GM12878 (cell line): Measurements from ENCODE around the gene TAS2R60. TPM values are rescaled to one million over a fixed set of nuclear protein-coding genes. Genes with fewer than 3 reads are reported as not detected.

ENCODE experiments used
- ATAC-seq: fragments of 200-7000 bp; cut with Tn5 transposase; 3 replicates; pipeline ENCODE4 v1.9.1; 2020; ENCODE audit warnings: mild to moderate bottlenecking, moderate library complexity
- BruUV-seq: library from RNA; stranded (reverse); fragments of 400-500 nt; replicated peaks from 2 replicates; lab custom pipeline; 2021; lab: Mats Ljungman, UMichigan
- CTCF ChIA-PET: fragments of 300-600 bp; sonication (Branson Sonifier 250); formaldehyde crosslinking; extraction: SDS; loops from one replicate; lab custom pipeline; 2021; ENCODE audit warnings: inconsistent platforms; lab: Yijun Ruan, JAX
- POLR2A ChIA-PET: fragments of 350-600 bp; formaldehyde crosslinking; extraction: SDS; loops from one replicate; lab custom pipeline; 2021; ENCODE audit warnings: inconsistent platforms; lab: Charles Lee
- RAD21 ChIA-PET: fragments of 300-600 bp; sonication (Branson Sonifier 250); formaldehyde crosslinking; loops from one replicate; lab custom pipeline; 2023; ENCODE audit warnings: antibody characterized with exemption; ENCODE audit not compliant: unreplicated experiment; lab: Charles Lee
- SMC1A ChIA-PET: fragments of 300-600 bp; sonication (Branson Sonifier 250); formaldehyde crosslinking; loops from one replicate; lab custom pipeline; 2023; ENCODE audit not compliant: unreplicated experiment, uncharacterized antibody; lab: Charles Lee
- DNase-seq: peaks from one replicate; pipeline ENCODE4 v3.0.0-alpha.2; 2011; ENCODE audit warnings: low read depth, low spot score
- FAIRE-seq: peaks from 3 replicates; lab custom pipeline; 2011; peaks lifted over from hg19 to GRCh38; lab: Jason Lieb, UNC
- H2AFZ ChIP-seq: 2 replicates; pipeline ENCODE4 v1.6.0; 2011; ENCODE audit warnings: low read depth, low read length, control low read depth; ENCODE audit not compliant: control insufficient read depth
- H3K27ac ChIP-seq: 2 replicates; pipeline ENCODE4 v1.5.1; 2011; ENCODE audit warnings: control low read depth; ENCODE audit not compliant: control insufficient read depth, insufficient read depth
- H3K27me3 ChIP-seq, 2 experiments: replicated peaks in 1 of 2; 2 replicates each; pipeline versions ENCODE4 v1.6.0 to v1.6.1; 2011; ENCODE audit warnings: low read length in 1 of 2; ENCODE audit not compliant: control insufficient read depth in 2 of 2, insufficient read depth in 2 of 2
- H3K36me3 ChIP-seq, 2 experiments: 2 replicates each; pipeline ENCODE4 v1.5.1; 2011; ENCODE audit warnings: low read length in 1 of 2; ENCODE audit not compliant: control insufficient read depth in 2 of 2, insufficient read depth in 2 of 2
- H3K4me1 ChIP-seq: 2 replicates; pipeline ENCODE4 v1.6.1; 2011; ENCODE audit warnings: mild to moderate bottlenecking, low read length, moderate library complexity, mixed read lengths; ENCODE audit not compliant: control insufficient read depth, insufficient read depth
- H3K4me2 ChIP-seq: 2 replicates; pipeline ENCODE4 v1.6.0; 2011; ENCODE audit warnings: control low read depth; ENCODE audit not compliant: control insufficient read depth, insufficient read depth
- H3K4me3 ChIP-seq: fragments of 200-600 bp; sonication (generic); 2 replicates; pipeline ENCODE4 v1.5.1; 2016
- H3K79me2 ChIP-seq: 2 replicates; pipeline ENCODE4 v1.6.0; 2011; ENCODE audit warnings: low read length; ENCODE audit not compliant: control insufficient read depth, insufficient read depth
- H3K9ac ChIP-seq: 2 replicates; pipeline ENCODE4 v1.8.0; 2011; ENCODE audit warnings: low read length, control low read depth, mixed read lengths; ENCODE audit not compliant: control insufficient read depth, insufficient read depth
- H3K9me3 ChIP-seq: replicated peaks from 3 replicates; pipeline ENCODE4 v1.5.1; 2011; ENCODE audit warnings: mild to moderate bottlenecking, low read length; ENCODE audit not compliant: control insufficient read depth, insufficient read depth
- H4K20me1 ChIP-seq: 2 replicates; pipeline ENCODE4 v1.6.0; 2011; ENCODE audit not compliant: control insufficient read depth, insufficient read depth
- BACH1 ChIP-seq: fragments of 450-650 bp; IDR thresholded peaks from 2 replicates; pipeline ENCODE4 v1.6.1; 2017; ENCODE audit warnings: mild to moderate bottlenecking, borderline replicate concordance
- BCLAF1 ChIP-seq: fragments of 450-650 bp; IDR thresholded peaks from 2 replicates; pipeline ENCODE4 v1.6.1; 2017; ENCODE audit warnings: antibody characterized with exemption, mild to moderate bottlenecking, moderate library complexity
- CREM ChIP-seq: IDR thresholded peaks from 2 replicates; pipeline ENCODE4 v1.6.1; 2014; ENCODE audit warnings: antibody characterized with exemption, low read depth
- E4F1 ChIP-seq: fragments of 450-650 bp; IDR thresholded peaks from 2 replicates; pipeline ENCODE4 v1.6.1; 2018; ENCODE audit warnings: borderline replicate concordance, mild to moderate bottlenecking; ENCODE audit not compliant: partially characterized antibody
- EZH2 ChIP-seq: IDR thresholded peaks from 2 replicates; pipeline ENCODE4 v1.6.1; 2012; ENCODE audit warnings: low read depth, mild to moderate bottlenecking, control low read depth, inconsistent platforms, low read length, borderline replicate concordance; ENCODE audit not compliant: control insufficient read depth
- NFYB ChIP-seq: IDR thresholded peaks from 2 replicates; pipeline ENCODE4 v1.6.1; 2011; ENCODE audit warnings: low read depth, mild to moderate bottlenecking, low read length, improper control_type of control experiment, moderate library complexity; ENCODE audit not compliant: insufficient read depth
- NR2C1 ChIP-seq: fragments of 450-650 bp; IDR thresholded peaks from 2 replicates; pipeline ENCODE4 v1.6.1; 2017; ENCODE audit warnings: antibody characterized with exemption, mild to moderate bottlenecking, moderate library complexity
- NR2C2 ChIP-seq: IDR thresholded peaks from 2 replicates; pipeline ENCODE4 v1.6.1; 2011; ENCODE audit warnings: borderline replicate concordance, low read depth; ENCODE audit not compliant: control insufficient read depth, insufficient read length
- NR2F1 ChIP-seq: fragments of 450-650 bp; conservative IDR thresholded peaks from 2 replicates; pipeline ENCODE4 v1.6.1; 2017; ENCODE audit warnings: mild to moderate bottlenecking
- PRDM15 ChIP-seq: fragments of 450-650 bp; formaldehyde crosslinking; IDR thresholded peaks from 2 replicates; pipeline ENCODE4 v1.4.0; 2020; ENCODE audit warnings: mild to moderate bottlenecking, moderate library complexity
- ZBTB4 ChIP-seq: fragments of 450-650 bp; formaldehyde crosslinking; IDR thresholded peaks from 2 replicates; pipeline ENCODE4 v1.4.0; 2022; ENCODE audit warnings: mild to moderate bottlenecking, moderate library complexity
- WGBS: methylation state at CpG from one replicate; pipeline ENCODE4 v1.1.6; 2016; ENCODE audit warnings: low lambda C conversion rate; ENCODE audit not compliant: insufficient replicate concordance, insufficient coverage; ENCODE audit errors: missing lambda C conversion rate; 5-methylcytosine and 5-hydroxymethylcytosine counted together
- in situ Hi-C: fragments of 300-500 bp; cut with MboI; formaldehyde crosslinking; loops from 9 replicates; pipeline ENCODE4 v1.14.3; 2018; ENCODE audit warnings: mixed read lengths
- intact Hi-C: fragments of 100-400 bp; cut with micrococcal nuclease; formaldehyde crosslinking; loops from one replicate; pipeline ENCODE4 v1.14.2; 2022; ENCODE audit not compliant: unreplicated experiment
- polyA plus RNA-seq, 11 experiments: library from polyadenylated mRNA; depleted of rRNA in 4 of 11; unstranded in 6 of 11; stranded (reverse) in 5 of 11; fragments of >200 nt; fragmentation: Nextera tagmentation in 4 of 11; fragmentation: Illumina TruSeq in 1 of 11; extraction: Ambion mirVana in 4 of 11; extraction: Trizol in 1 of 11; gene quantifications; 1 replicate in 1 of 11; 2 replicates in 10 of 11; pipeline versions ENCODE4 v1.2.1 to v1.2.3, GENCODE V29; 2011 to 2016; ENCODE audit warnings: inconsistent platforms in 2 of 11, missing spikeins in 2 of 11, low read depth in 1 of 11
- total RNA-seq, 4 experiments: library from RNA; depleted of rRNA in 3 of 4; stranded (reverse); fragments of >200 nt in 3 of 4; fragmentation: Illumina TruSeq in 1 of 4; extraction: Trizol in 1 of 4; gene quantifications; 2 replicates each; pipeline versions ENCODE4 v1.2.1 to v1.2.3, GENCODE V29; 2013 to 2021

The TAS2R60 gene
- total and polyA plus RNA-seq, 10 of the 15 experiments (the other 5 are each of a cell fraction or from before 2014, with no cell fraction given) = not detected

- ChIA-PET SMC1A (interaction anchor here (1.0 kb wide), 2 partner anchors 8 to 31 kb away, joined by 3 read pairs; no protein-coding TSS in a partner anchor), RAD21 (no interaction called here), POLR2A (no interaction called here), CTCF (interaction anchor here (1.1 to 1.2 kb wide), 2 partner anchors 14 to 16 kb away, joined by 3 to 4 read pairs; no protein-coding TSS in a partner anchor)
- in situ Hi-C loops (no loop called here), intact Hi-C loops (no loop called here)
- no peaks in the 10 kb centered on the region for H4K20me1 ChIP-seq
- BruUV-seq = no TSS peak
- H3K27ac ChIP-seq = no peak overlapping the region
- ATAC-seq = no peak
- no peak overlapping the region for H3K9ac ChIP-seq
- no peak overlapping the region for H3K4me3 ChIP-seq
- FAIRE-seq = no peak
- H2AFZ ChIP-seq = no peak overlapping the region
- WGBS = 23% methylated on average over 2 of the region's 2 CpGs
- H3K4me1 ChIP-seq = no peaks in the 10 kb centered on the region
- DNase-seq = no peak
- no peaks in the 10 kb centered on the region; a peak in 1 of 4 replicates for H3K27me3 ChIP-seq
- no peaks in the 10 kb centered on the region for H3K79me2 ChIP-seq
- H3K36me3 ChIP-seq = no peaks in the 10 kb centered on the region
- no peak overlapping the region for H3K4me2 ChIP-seq
- H3K9me3 ChIP-seq = no peaks in the 10 kb centered on the region
- TF ChIP-seq BACH1 (no peak), ZBTB4 (CRISPR knock-in tag) (no peak), BCLAF1 (no peak), EZH2 (no peak), NR2C1 (no peak), CREM (no peak), NR2F1 (no peak), PRDM15 (CRISPR knock-in tag) (no peak), E4F1 (no peak), NR2C2 (no peak), NFYB (no peak)
Observed at GRCh38 chr7:143431109-143431508, 12.1 kb upstream of the TAS2R60 start.
